Measurements from ENCODE around the gene CCDC51.
"Not testable (repeated sequence)": the region's sequence is repeated elsewhere in the genome, so short reads cannot be mapped to it uniquely, and the experiment has no call there.

Gene CCDC51

DNA sequence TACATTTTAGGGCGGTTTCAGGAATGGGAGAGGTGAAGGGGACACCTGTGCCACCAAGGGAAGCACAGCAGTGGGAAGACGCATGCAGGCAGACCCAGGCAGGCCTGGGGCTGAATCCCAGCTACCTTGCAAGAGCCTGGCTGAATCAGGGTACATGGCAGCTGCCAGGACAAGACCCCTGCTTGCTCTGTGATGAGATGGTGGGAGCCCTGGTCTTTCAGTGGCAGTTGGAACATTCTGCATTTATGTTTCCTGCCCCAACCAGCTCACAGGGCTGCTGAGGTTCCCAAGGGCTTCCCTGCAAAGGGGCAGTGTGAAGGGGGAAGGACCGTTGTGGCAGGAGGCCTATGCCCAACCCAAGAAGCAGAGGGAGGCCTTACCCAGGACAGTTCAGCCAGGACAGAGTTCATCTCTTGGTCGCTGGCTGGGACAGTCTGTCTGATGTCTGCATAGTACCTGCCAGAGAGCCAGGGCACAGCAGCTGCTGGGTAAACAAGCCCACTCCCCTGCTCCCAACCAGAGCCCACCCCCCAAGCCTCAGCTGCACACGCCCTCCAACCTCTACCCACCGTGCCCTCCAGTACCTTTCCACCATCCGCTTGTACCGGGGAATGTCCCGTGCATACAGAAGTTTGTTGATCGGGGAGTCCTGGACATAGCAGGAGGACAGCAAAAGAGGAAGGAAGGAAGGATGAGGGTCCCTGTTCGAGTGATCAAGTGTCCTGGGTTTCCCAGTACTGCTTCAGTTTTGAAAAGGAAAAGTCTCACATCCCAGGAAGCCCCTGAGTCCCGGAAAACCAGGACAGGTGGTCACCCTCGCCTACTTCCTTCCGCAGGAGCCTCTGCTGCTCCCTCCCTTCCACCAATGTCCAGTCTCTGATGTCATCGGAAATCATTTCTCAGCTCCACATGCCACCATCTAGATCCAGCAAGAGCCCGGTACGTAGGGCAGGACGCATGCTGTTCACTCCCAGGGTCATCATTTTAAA is 33.2 kb downstream of the CCDC51 start:
- no peak for DNase-seq (ENCODE audit: low read depth in 2 of 2)

DNA sequence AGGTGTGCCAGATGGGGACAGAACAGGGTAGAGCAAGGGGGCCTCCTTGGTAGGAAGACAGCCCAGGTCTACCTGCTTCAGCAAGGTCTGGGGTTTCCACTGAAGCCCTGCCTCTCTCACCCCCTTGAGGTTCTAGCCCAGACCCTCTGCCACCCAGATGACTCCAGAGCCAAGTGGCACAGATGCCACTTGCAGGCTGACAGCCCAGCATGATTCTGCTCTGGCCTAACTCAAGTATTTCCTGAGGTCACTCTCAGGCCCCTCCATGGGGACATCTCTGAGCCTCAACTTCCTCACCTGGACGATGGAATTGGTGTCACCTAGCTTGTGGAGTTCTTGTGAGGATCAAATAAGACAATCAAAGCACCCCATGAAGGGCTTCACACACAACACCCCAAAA is 33.9 kb downstream of the CCDC51 start:
- DNase-seq (ENCODE audit: low read depth in 2 of 2), result no peak

DNA sequence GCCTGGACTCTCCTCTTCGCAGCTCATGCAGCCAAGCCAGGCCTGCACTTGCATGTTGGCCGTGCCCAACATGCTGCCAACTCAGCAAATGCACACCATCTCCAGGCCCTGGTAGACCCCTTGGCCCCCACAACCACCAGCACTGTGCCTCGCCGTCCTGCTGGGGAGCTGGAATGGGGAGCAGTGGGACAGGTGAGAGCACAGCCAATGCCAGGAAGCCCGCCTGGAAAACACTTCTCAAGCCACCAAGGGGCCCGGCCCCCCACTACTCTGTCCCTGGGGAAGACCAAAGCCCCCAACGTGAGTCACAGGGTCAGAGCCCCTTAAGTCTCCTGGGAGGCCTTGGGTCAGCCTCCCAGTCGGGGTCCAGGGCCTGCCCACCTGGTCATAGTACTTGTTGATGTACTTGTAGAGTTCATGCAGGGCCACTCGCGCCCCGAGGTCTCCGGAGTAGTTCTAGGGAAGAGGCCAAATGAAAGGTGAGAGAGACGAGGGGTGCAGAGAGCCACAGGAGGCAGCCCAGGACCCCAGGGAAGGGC is 34.5 kb downstream of the CCDC51 start:
- DNase-seq (ENCODE audit: low read depth in 2 of 2), result no peak

DNA sequence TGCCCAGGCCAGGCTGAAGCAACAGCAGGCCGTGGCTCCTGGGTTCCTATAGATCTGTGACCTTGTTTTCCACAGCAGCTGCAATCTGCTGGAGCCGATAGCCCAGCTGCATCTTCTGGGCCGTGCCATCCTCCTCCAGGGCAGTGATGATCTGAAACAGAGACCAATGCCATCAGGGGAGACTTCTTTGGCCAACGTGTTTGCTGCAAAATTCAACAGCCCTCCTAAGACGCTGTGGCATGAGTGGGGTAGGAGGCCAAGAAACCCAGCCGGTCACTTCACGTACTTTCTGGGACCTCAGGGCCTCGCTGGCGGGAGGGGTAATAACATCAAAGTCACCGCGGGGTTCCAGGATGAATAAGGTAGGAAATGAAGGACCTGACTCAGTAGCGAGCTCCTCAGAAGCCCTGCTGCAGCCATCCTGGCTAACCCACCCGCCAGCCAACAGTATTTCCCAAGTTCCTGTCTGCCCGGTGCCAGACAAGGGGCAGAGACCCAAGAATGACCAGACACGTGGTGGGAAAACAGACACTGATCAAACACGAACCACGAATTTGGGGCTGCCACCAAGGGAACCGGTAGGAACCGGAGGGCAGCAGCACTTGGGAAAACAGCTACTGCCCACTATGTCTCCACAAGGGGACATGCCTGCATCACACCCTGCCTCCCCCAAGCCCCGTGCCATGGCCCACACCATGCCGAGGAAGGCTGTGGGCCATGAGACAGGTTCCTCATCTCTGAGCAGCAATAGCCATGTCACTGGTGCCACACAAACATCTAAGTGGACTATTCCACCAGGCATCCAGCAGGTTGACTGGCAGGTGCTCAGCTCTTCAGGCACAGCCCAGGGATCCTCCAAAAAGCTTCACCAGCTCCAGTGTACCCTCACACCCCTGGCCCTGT is 35.2 kb downstream of the CCDC51 start:
- DNase-seq (ENCODE audit: low read depth in 2 of 2), result no peak

DNA sequence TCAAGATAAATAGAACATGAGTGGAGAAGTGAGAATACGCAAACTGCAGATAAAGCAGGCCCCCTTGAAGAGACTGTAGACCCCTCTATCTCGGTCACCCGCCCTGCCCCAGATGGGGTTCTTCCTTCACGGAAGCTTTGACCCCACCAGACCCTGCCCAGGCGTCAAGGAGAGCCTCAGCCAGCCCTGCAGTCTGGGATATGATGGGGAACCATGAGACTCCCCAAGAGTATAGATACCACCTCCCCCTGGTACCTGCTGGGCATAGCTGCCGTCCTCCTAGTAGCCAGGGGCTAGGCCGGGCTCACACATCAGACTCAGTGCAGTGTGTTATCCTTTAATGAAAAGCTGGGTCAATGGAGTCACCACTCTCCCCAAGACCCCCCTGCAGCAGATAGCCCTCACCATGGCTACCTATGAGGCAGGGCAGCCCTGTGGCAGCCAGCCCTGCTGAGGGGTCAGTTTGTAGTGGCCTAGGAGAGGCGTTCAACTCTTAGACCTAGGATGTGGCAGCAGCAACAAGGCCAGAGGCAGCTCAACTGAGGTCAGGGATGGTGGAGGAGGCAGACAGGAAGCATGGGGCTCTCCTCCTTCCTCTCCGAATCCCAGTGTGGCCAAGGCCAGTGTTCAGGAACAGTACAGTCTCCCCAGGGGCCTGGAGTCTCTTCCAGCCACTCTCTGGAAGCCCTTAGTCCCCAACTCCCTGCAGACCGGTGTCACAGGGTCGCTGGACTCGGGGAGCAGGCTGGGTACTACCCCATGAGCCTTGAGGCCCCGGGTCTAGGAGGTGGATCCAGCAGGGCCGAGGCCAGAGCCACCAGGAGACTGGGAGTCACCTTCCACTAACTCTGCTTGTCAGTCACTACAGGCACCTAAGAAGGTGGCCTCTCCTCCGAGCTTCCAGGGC is 36.1 kb downstream of the CCDC51 start:
- DNase-seq (ENCODE audit: low read depth in 2 of 2), result no peak

DNA sequence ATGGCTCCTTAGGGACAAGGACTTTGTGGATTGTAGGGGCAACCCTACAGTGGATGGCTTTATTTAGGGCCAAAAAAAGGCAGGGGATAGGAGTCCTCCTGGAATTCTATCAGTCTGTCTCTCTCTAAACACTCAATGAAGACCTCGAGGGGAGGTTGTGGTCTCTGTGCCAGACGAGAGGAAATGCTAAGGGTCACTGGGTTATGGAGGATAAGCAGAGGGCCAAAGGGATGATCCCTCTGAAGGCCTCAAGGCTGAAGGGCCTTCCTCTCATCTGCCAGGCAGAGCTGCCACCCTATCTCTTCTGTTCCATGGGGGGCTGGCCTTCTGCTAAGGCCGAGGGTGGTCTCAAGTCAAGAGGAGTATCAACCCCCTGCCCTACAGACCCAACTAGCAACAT is 37.0 kb downstream of the CCDC51 start:
- DNase-seq (ENCODE audit: low read depth in 2 of 2), result no peak

DNA sequence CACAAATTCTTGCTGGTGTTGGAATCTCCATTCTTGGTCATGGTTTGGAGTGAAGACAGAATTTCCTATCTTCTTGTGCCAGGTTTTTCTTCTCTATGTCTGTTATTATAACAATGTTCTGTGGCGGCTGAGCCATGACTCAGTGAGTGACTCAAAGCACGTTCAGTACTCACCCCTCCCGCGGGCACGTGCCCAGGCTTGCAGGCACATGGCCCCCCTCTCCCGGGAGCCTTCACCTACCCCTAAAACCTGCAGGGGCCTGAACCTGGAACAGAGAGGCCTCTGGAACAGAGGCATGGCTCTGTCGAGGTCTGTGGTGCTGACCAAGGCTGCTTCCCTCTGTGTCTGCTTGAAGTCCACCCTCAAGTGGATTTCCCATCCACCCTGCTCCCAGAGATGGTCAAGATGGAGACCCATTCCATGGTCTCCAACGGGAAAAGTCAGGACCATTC is 37.6 kb downstream of the CCDC51 start:
- DNase-seq (ENCODE audit: low read depth in 2 of 2), result peak; percentile 69 to 73

DNA sequence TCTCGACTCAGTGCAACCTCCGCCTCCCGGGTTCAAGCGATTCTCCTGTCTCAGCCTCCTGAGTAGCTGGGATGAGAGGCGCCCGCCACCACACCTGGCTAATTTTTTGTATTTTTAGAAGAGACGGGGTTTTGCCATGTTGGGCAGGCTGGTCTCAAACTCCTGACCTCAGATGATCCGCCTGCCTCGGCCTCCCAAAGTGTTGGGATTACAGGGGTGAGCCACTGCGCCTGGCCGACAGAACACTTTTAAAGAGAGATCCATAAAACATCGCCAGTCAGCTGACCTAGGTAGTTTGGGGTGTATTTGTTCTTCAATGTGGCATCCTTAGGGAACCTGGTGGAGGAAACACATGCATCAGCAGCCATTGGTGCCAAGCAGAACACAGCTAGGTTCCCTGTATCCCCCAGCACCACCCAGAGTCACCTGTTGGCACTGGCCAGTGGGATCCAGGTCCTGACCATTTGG is 38.5 kb downstream of the CCDC51 start:
- DNase-seq (ENCODE audit: low read depth in 2 of 2), result not testable (repeated sequence)

DNA sequence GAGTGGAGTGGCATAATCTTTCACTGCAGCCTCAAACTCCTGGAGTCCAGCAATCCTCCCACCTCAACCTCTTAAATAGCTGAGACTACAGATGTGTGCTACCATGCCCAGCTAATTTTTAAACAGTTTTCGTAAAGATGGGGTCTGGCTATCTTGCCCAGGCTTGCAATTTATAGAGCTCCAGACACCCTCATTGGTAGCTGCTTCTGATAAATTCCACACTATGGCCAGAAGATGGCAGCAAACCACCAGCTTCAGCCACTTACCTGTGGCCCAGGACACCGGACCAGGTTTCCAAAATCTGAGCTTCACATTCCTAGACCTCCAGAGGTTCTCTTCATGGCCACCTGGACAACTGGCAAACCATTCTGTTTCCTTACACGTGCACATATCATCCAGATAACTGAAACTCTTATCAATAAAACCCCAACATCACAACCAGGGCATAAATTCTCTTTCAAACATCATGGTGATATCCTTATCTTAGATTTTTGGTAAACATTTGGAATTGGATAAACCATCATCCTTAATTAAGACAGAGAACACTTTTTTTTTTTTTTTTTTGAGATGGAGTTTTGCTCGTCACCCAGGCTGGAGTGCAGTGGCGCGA is 39.0 kb downstream of the CCDC51 start:
- DNase-seq (ENCODE audit: low read depth in 2 of 2), result peak; percentile 5

DNA sequence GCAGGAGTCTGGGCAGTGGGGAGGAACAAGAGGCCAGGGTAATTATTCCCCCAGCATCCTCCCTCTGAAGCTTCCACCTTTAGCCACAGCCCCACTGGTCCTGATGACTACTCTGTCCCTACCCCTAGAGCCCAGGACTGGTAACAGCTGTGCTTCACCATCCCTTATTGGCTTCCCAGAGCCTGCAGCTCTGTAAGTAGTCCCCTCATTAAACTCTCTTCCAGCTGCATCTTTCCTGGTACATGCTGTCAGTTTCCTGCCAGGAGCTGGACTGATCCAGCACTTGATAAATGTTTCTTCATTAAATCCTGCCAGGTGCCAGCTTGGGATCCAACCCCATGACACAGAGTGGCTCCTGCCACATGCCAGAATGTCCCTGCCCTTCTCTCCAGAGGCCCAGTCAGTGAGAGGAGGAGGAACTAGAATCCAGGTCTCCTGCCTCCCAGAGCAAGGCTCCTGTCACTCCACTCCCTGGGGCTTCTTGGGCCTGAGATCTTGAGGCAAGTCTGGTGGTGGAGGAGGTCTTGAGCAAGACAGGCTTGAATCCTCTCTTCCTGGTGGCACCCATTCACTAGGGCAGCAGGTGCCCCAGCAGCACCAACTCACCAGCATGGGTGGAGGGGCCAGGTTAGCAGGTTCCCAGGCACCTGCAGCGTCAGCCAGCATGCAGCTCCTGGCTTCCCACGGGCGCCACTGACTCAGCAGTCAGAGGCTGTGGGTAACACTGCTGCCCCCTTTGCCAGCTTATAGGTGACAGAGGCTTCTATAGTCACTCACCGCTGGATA is 40.3 kb downstream of the CCDC51 start:
- DNase-seq (ENCODE audit: low read depth in 2 of 2), result no peak

DNA sequence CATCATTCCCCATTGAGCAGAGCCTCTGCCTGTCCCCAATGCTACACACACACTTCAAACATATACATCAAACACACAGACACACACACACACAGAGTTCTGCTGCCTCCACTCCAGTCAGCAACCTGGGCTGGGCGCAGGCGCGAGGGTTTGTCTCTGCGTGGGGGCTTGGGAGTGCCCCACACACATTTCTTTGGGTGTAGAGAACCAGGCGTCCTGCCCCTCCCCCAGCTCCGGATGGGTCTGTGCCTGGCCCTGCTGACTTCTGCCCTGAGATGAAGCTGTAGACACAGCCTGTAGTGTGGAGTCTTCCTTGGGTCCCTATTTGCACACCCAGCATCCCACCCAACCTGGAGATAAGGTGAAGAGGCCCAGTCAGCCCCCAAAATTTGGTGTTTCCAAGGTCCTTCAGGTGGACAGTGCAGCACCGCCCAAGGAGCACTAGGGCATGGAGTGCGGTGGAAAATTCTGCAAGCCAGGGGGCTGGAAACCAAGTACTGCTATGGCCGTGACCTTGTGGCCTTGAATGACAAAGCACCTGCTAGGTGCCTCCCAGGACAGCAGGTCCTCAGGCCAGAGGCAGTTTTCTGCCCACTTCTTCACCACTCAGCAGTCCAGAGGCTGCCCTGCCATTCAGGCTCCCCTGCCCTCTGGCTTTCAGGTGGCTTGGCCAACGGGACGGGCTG is 41.1 kb downstream of the CCDC51 start:
- DNase-seq (ENCODE audit: low read depth in 2 of 2), result no peak

DNA sequence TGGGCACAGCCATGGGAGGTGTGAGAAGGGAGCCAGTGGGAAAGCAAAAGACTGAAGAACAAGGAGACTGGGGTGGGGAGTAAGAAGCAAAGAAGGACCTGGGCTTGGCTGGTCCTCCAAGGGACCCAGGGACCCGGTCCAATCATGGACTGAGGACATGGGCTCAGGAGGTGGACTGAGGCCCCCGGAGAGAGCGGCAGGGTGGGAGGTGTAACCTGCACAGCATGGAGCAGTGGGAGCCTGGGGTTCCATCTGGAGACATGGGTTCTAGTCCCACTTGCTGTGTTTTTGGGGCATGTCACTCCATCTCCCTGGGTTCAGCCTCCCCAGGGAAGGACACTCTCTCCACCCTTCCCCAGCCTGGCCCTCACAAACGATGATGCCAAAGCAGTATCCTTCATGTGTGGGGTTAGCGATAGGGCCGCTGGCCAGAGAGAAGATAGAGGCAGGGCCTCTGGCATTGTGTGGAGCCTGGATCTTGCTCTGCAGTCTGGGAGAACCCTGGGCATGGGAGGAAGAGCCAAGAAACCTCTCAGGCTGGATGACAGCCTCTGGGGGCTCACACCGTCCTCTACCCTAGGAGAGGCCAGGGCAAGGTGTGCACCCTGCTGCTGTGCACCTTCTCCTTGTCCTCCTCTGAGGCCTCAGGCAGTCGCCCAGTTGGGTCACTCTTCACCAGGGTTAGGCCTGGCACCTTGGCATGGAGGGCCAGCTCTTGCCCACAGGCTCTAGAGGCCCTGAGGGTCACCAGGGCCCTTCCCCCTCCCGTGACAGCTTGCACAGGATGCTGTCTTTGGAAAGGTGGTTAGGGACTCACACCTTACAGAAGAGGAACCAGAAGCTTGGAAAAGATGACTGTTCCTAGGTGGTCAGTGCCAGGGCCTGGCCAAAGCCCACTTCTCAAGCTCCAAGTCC is 41.9 kb downstream of the CCDC51 start:
- DNase-seq (ENCODE audit: low read depth in 2 of 2), result no peak

DNA sequence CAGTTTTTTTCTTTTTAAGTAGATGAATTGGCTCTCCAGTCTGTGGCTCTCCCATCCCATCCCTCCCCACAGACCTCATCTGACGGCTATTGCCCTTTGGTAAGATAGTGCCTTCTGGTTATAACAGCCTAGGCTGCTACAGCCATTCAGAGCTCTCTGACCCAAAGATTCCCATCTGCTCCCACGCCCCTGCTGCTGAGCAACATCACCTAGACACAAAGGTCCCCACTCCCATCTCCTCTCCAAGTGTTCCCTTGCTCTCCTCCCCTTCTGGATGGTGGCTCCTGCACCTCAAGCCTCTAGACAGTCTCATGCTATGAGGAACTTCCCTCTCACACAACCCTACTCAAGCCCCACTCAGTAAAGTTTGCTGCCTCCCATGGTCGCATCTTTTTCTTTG is 44.2 kb downstream of the CCDC51 start:
- DNase-seq (ENCODE audit: low read depth in 2 of 2), result no peak

DNA sequence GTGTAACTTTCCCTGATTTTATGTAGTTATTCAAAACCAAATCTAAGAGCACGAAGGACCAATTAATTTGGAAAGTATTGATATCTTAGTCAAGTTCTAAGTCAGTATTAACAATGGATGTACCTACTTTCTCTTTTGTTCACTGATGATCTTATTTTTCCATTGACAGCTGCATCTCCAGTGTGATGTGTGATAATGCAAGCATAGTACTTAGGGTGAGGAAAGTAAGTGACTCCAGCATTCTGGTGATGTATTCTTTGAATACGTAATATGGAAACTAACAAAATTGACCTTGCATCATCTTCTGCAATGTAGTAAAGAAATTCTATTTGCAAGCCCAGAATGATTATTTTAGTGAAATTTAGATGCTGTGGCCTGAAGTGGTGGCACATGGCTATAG is 45.5 kb downstream of the CCDC51 start:
- DNase-seq (ENCODE audit: low read depth in 2 of 2), result no peak

DNA sequence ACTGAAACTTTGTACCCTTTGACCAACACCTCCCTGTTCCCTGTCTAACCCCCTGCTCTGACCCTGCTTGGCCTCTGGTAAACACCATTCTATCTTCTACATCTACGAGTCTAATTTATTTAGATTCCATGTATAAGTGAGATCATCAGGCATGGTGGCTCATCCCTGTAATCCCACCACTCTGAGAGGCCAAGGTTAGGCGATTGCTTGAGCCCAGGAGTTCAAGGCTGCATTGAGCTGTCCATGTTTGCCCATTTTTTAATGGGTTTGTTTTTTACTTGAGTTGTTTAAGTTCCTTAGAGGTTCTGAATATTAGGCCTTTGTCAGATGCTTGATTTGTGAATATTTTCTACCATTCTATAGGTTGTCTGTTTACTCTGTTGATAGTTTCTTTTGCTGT is 51.0 kb downstream of the CCDC51 start:
- DNase-seq (ENCODE audit: low read depth in 2 of 2), result no peak

DNA sequence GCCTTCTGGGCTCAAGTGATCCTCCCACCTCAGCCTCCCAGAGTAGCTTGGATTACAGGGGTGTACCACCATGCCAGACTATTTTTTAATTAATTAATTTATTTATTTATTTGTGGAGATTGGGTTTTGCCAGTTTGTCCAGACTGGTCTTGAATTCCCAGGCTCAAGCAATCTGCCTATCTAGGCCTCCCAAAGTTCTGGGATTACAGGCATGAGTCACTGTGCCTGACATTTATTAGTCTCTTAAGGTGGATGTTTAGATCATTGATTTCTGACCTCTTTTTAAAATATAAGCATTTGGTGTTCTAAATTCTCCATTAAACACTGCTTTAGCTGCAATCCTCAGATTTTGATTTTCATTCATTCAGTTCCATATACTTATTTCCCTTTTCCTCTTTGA is 52.3 kb downstream of the CCDC51 start:
- DNase-seq (ENCODE audit: low read depth in 2 of 2), result no peak

Data from fibroblast of skin of left biceps (primary cell).